BLaER1 treated with 17β-estradiol and CSF1 and Interleukin-3, amounts not matched to agents 10 nM and 100 nM (cell line): ENCODE results near the gene HS6ST3.

Experiments
- H3K27ac ChIP-seq, 11 experiments: shearing (Covaris generic); formaldehyde crosslinking; 2 replicates each; pipeline ENCODE4 v1.8.1; 2022
- H3K27me3 ChIP-seq, 11 experiments: shearing (Covaris generic); formaldehyde crosslinking; 2 replicates each; pipeline ENCODE4 v1.8.1; 2022
- H3K36me3 ChIP-seq, 11 experiments: shearing (Covaris generic); formaldehyde crosslinking; 2 replicates each; pipeline ENCODE4 v1.8.1; 2022
- H3K4me1 ChIP-seq, 10 experiments: shearing (Covaris generic); formaldehyde crosslinking; 2 replicates each; pipeline ENCODE4 v1.8.1; 2022
- H3K4me2 ChIP-seq, 11 experiments: shearing (Covaris generic); formaldehyde crosslinking; 2 replicates each; pipeline ENCODE4 v1.8.1; 2022
- H3K4me3 ChIP-seq, 10 experiments: shearing (Covaris generic); formaldehyde crosslinking; 2 replicates each; pipeline ENCODE4 v1.8.1; 2022
- H3K9ac ChIP-seq, 11 experiments: shearing (Covaris generic); formaldehyde crosslinking; 2 replicates each; pipeline ENCODE4 v1.8.1; 2022
- H3K9me3 ChIP-seq, 11 experiments: shearing (Covaris generic); formaldehyde crosslinking; replicated peaks in 1 of 11; 2 replicates each; pipeline ENCODE4 v1.8.1; 2022
- H4K20me1 ChIP-seq, 11 experiments: shearing (Covaris generic); formaldehyde crosslinking; 2 replicates each; pipeline ENCODE4 v1.8.1; 2022
- Cebpa-rat ChIP-seq, 11 experiments: shearing (Covaris generic); IDR thresholded peaks; 2 replicates each; pipeline ENCODE4 v1.8.1; 2022

Gene HS6ST3

DNA sequence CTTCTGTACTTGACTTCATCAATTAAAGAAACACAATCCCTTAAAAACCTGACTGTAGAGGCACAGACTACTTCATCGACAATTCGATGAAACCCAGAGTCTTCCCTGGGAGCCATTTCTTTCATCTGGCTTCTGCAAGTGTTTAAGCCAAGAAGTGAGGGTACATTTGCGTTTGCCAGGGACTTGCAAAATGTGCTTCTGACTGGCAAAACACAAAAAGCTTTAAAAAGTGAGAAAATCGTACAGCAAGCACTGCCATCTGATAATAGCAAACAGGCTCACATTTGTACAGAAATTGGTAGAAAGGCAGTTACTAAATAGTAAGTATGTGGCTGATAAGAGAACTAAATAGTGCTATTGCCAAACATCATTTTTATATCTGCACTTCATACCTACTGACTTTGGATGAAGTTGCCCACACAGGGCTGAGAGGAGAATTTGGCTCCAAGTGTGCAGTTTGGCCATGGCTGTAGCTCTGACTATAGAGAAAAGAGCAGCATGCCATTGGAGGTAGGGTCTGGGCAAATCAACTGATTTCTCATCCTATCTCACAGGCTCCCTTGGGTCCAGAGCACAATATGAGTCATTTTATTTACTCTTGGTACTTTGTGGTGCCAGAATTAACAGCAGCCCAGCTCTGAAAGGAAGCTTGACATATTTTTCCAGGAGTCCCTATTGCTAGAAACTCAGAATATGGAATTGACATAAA, 546.2 kb downstream of the HS6ST3 start:
- no peak overlapping the region for H3K27ac ChIP-seq
- H3K4me3 ChIP-seq = no peak overlapping the region
- peaks cover 6 to 23% (median 13%) of the 10 kb centered on the region in 11 experiments; a peak in 20 of 22 replicates for H3K9me3 ChIP-seq
- no peak overlapping the region for H3K4me2 ChIP-seq
- no peaks in the 10 kb centered on the region; a peak in 1 of 22 replicates for H4K20me1 ChIP-seq
- H3K27me3 ChIP-seq = no peaks in the 10 kb centered on the region
- no peak for TF ChIP-seq Cebpa-rat (IDR thresholded peaks at IDR 0.05)
- no peaks in the 10 kb centered on the region for H3K36me3 ChIP-seq
- no peaks in the 10 kb centered on the region for H3K4me1 ChIP-seq
- no peak overlapping the region for H3K9ac ChIP-seq

DNA sequence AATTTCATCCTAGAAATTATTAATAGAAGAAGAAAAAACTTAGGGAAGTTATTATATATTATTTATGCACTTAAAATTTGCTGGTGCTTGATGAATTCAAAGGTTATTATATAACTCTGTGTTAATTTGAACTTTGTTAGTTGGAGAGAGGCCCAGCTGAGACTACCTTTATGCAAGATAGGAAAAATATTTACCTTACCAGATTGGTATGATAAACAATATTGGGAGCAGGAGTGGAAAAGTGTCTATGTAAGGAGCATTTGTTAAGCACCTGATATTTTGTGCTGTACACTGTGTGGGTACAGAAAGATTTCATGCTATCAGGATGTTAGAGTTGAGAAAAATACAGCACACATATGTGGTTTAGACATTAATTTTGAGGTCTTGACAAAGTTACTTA, 547.1 kb downstream of the HS6ST3 start:
- Histone ChIP-seq H4K20me1 (no peaks in the 10 kb centered on the region; a peak in 1 of 22 replicates), H3K27me3 (no peaks in the 10 kb centered on the region), H3K9me3 (peaks cover 6 to 26% (median 13%) of the 10 kb centered on the region in 11 experiments; a peak in 20 of 22 replicates), H3K4me1 (no peaks in the 10 kb centered on the region), H3K9ac (no peak overlapping the region), H3K36me3 (no peaks in the 10 kb centered on the region), H3K27ac (no peak overlapping the region), H3K4me3 (no peak overlapping the region), H3K4me2 (no peak overlapping the region)
- TF ChIP-seq Cebpa-rat (IDR thresholded peaks at IDR 0.05) = no peak

DNA sequence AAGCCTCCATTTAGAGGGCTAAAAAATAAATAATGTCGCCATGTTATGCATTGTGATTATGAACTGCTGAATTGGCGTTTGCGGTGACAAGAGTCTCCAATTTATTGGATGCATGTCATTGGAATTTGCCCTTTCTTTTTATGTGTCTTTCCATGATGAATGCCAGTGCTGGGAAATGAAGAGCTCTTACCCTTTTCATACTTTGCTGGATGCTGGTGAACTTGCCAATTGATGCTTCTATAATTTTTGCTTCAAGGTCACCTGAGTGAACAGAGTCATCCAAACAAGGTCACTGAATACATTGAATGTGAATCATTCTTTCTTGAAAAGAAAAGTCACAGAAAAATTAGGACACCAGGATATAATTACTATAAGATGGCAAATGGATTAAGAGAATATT, 556.2 kb downstream of the HS6ST3 start:
- H3K4me3 ChIP-seq = no peak overlapping the region
- H3K27ac ChIP-seq = no peak overlapping the region
- no peaks in the 10 kb centered on the region for H3K27me3 ChIP-seq
- no peaks in the 10 kb centered on the region for H4K20me1 ChIP-seq
- H3K4me1 ChIP-seq = no peaks in the 10 kb centered on the region
- H3K9ac ChIP-seq = no peak overlapping the region
- TF ChIP-seq Cebpa-rat (IDR thresholded peaks at IDR 0.05) = no peak
- no peaks in the 10 kb centered on the region for H3K36me3 ChIP-seq
- no peak overlapping the region for H3K4me2 ChIP-seq
- H3K9me3 ChIP-seq = peaks cover 13 to 44% (median 22%) of the 10 kb centered on the region in 11 experiments; a peak in 17 of 22 replicates

DNA sequence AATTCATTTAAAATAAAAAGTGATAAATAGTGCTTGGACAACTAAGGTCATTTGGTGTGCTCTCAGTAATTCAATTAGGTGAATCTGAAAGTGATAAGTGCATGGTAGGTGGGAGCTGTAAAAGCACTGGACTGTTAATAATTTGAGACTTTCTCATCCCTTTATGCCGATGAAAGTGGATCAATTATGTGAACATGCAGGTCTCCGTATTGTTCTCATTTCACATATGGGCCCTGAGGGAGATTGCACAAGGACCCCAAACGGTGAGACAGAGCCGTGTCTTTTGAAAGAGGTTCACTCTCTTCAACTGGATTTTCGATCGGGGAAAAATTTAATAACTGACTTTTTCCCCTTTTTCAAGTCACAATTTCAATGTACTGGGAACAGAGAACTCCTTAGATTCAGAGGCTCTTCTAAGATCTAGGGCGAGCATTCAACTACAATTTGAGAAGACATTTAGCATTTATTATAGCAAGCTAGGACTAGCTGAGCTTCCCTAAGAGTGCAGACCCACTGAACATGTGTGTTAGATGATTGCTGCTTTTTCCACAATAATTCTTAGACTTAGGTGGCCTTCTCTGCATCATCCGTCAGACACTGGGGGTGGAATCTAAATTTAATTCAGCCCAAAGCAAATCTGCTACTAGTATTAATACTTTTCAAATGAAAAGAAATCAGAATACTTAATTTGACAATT, 556.8 kb downstream of the HS6ST3 start:
- no peak overlapping the region for H3K4me3 ChIP-seq
- H3K9me3 ChIP-seq = peaks cover 13 to 44% (median 22%) of the 10 kb centered on the region in 11 experiments; a peak in 17 of 22 replicates
- H3K27me3 ChIP-seq = no peaks in the 10 kb centered on the region
- no peak overlapping the region for H3K4me2 ChIP-seq
- no peaks in the 10 kb centered on the region for H4K20me1 ChIP-seq
- TF ChIP-seq Cebpa-rat (IDR thresholded peaks at IDR 0.05) = no peak
- H3K4me1 ChIP-seq = no peaks in the 10 kb centered on the region
- H3K27ac ChIP-seq = no peak overlapping the region
- H3K9ac ChIP-seq = no peak overlapping the region
- H3K36me3 ChIP-seq = no peaks in the 10 kb centered on the region

DNA sequence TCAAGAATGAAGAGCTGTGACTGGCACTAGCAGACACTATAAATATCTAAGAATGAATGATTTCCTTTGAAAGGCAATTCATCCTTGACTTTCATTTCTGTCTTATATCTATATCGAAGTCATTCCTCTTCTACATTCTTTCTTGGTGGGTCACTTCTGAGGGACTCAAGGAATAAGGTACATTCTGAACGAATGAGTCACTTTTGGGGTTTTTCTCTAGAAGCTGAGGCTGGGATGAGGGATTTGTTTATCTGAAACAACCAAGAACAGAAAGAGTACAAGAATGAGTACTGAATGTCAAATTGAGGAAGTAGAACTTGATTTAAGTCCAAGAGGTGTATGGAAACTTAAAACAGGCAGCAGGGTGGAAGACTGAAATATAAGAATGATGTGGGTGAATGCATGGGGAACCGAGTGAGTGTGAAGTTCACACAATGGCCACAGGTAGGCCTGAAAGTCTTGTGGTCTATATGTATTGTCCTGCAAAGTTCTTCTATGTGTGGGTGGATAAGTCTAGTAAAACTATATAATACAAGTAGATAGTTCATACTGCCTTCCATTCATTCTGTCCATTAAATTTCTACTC, 560.5 kb downstream of the HS6ST3 start:
- no peak for TF ChIP-seq Cebpa-rat (IDR thresholded peaks at IDR 0.05)
- Histone ChIP-seq H3K27me3 (no peaks in the 10 kb centered on the region), H3K27ac (no peak overlapping the region), H3K4me3 (no peak overlapping the region), H3K9ac (no peak overlapping the region), H3K36me3 (no peaks in the 10 kb centered on the region), H3K9me3 (peaks cover 4 to 16% (median 9%) of the 10 kb centered on the region in 11 experiments; a peak in 16 of 22 replicates), H3K4me2 (no peak overlapping the region), H4K20me1 (no peaks in the 10 kb centered on the region), H3K4me1 (no peaks in the 10 kb centered on the region)

DNA sequence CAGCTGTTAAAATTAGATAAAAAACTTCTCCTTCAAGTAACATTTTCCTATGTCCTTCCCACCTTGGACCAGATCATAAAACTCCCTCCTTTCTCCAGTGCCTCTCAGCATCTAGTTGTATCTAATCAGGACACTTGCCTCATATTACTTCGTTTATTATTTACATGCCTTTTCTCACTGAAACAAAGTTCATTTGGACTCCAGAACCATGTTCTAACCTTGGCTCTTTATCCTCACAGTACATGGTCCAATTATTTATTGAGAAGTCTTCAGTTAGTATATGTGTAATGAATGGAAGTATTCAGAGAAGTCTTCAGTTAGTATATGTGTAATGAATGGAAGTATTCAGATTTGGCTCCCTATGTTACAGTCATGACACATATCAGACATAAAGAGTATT, 561.7 kb downstream of the HS6ST3 start:
- Histone ChIP-seq H3K27me3 (no peaks in the 10 kb centered on the region), H3K4me1 (no peaks in the 10 kb centered on the region), H3K4me2 (no peak overlapping the region)

DNA sequence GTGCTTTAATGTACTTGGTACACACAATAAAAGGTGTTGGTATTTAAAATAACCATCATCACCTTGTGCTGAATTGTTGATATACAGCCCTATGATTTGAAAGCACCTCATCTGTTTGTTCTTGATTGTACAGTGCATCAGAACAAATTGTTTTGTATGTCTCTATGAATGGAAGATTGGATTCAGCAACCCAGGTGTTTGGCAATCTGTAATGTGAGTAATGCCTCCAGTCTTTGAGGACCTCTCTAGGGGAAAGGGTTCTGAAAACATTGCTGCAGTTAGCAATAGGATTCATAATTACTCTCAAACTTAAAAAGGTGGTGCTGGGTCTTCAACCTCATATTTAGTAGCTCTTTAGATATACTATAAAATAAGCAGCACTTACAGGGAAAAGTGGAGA, 562.6 kb downstream of the HS6ST3 start:
- no peaks in the 10 kb centered on the region for H3K9me3 ChIP-seq
- no peaks in the 10 kb centered on the region for H3K4me1 ChIP-seq
- H3K4me2 ChIP-seq = no peak overlapping the region
- H3K9ac ChIP-seq = no peak overlapping the region
- no peaks in the 10 kb centered on the region for H3K36me3 ChIP-seq
- no peak overlapping the region for H3K4me3 ChIP-seq
- no peak for TF ChIP-seq Cebpa-rat (IDR thresholded peaks at IDR 0.05)
- H4K20me1 ChIP-seq = no peaks in the 10 kb centered on the region
- H3K27me3 ChIP-seq = no peaks in the 10 kb centered on the region
- no peak overlapping the region for H3K27ac ChIP-seq

More for the DNA sequence above, 561.7 kb downstream of the HS6ST3 start:
- no peaks in the 10 kb centered on the region for H4K20me1 ChIP-seq
- H3K36me3 ChIP-seq = no peaks in the 10 kb centered on the region
- no peak overlapping the region for H3K9ac ChIP-seq
- H3K4me3 ChIP-seq = no peak overlapping the region
- no peak for TF ChIP-seq Cebpa-rat (IDR thresholded peaks at IDR 0.05)
- H3K9me3 ChIP-seq = peaks cover 0 to 4% (median 0%) of the 10 kb centered on the region in 11 experiments; a peak in 4 of 22 replicates
- H3K27ac ChIP-seq = no peak overlapping the region

DNA sequence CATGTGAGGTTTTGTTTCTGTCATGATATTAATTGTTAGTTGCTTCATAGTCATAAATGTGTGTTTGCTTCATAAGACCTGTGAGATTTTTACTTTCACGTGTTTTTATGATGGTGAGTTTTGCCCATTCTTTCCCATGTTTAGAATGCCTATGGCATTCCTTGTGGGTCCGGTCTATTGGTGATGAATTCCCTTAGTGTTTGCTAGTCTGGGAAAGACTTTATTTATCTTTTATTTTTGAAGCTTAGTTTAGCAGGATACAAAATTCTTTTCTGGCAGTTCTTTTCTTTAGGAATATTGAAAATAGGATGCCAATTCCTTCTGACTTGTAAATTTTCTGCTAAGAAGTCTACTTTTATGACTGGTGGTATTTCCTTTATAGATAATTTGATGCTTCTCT, 571.7 kb downstream of the HS6ST3 start:
- H4K20me1 ChIP-seq = no peaks in the 10 kb centered on the region
- H3K36me3 ChIP-seq = no peaks in the 10 kb centered on the region
- no peak overlapping the region for H3K4me3 ChIP-seq
- peaks cover 16 to 28% (median 23%) of the 10 kb centered on the region in 11 experiments; a peak in 18 of 22 replicates for H3K9me3 ChIP-seq
- TF ChIP-seq Cebpa-rat (IDR thresholded peaks at IDR 0.05) = no peak
- H3K9ac ChIP-seq = no peak overlapping the region
- no peaks in the 10 kb centered on the region for H3K27me3 ChIP-seq
- H3K27ac ChIP-seq = no peak overlapping the region
- no peaks in the 10 kb centered on the region for H3K4me1 ChIP-seq
- no peak overlapping the region for H3K4me2 ChIP-seq

DNA sequence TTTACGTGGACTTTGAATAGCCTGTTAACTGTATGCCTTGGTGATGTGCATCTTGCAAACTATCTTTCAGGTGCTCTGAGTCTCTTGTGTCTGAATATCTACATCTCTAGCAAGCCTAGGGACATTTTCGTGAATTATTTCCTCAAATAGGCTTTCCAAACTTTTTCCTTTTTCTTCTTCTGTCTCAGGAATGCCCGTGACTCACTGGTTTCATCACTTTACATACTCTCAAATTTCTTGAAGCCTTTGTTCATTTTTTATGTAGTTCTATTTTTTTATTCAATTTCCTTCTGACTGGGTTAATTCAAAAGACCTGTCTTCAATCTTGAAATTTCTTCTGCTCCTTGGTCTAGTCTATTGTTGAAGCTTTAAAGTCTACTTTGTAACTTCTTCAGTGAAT, 572.1 kb downstream of the HS6ST3 start:
- Histone ChIP-seq H3K4me1 (no peaks in the 10 kb centered on the region), H3K4me2 (no peak overlapping the region), H3K9ac (no peak overlapping the region), H3K27me3 (no peaks in the 10 kb centered on the region), H3K36me3 (no peaks in the 10 kb centered on the region), H3K4me3 (no peak overlapping the region), H3K9me3 (peaks cover 16 to 28% (median 23%) of the 10 kb centered on the region in 11 experiments; a peak in 18 of 22 replicates), H3K27ac (no peak overlapping the region), H4K20me1 (no peaks in the 10 kb centered on the region)
- TF ChIP-seq Cebpa-rat (IDR thresholded peaks at IDR 0.05) = no peak
